K562 (cell line): ENCODE results near the gene OR9G4.

Source experiments
- ELF4 ChIP-seq: fragments of 450-650 bp; formaldehyde crosslinking; IDR thresholded peaks from 2 replicates; pipeline ENCODE4 v1.4.0; 2022; ENCODE audit warnings: missing genetic modification characterization
- ETS1 ChIP-seq: conservative IDR thresholded peaks from 2 replicates; pipeline ENCODE4 v1.6.1; 2011; ENCODE audit warnings: low read depth, mild to moderate bottlenecking, low read length; ENCODE audit not compliant: control insufficient read depth

GRCh38 chr11:56782167-56782847, 33.8 kb upstream of the OR9G4 start:
- no peak for TF ChIP-seq ETS1
- TF ChIP-seq ELF4, result no peak
